GM12878 (cell line): Measurements from ENCODE around the gene MAP2K2.

Source experiments
- CEBPB ChIP-seq, 2 experiments: fragments of 150-350 bp in 1 of 2; IDR thresholded peaks; 2 replicates each; pipeline ENCODE4 v1.6.1; 2012 to 2014; ENCODE audit warnings: low read depth in 2 of 2, low read length in 2 of 2, borderline replicate concordance in 1 of 2, inconsistent platforms in 1 of 2
- CTCF ChIP-seq, 3 experiments: IDR thresholded peaks in 2 of 3; conservative IDR thresholded peaks in 1 of 3; 2 replicates each; pipeline ENCODE4 v1.5.1; 2011; ENCODE audit warnings: low read depth in 3 of 3, low read length in 3 of 3, mild to moderate bottlenecking in 3 of 3, control low read depth in 2 of 3, moderate library complexity in 2 of 3, inconsistent platforms in 1 of 3, mixed read lengths in 1 of 3; ENCODE audit not compliant: control insufficient read depth in 2 of 3, insufficient read depth in 1 of 3; ENCODE audit errors: extremely low read depth in 1 of 3
- EP300 ChIP-seq, 2 experiments: fragments of 150-350 bp in 1 of 2; IDR thresholded peaks; 2 replicates each; pipeline ENCODE4 v1.6.1; 2011 to 2012; ENCODE audit warnings: low read depth in 2 of 2, low read length in 2 of 2, borderline replicate concordance in 1 of 2, improper control_type of control experiment in 1 of 2, inconsistent platforms in 1 of 2; ENCODE audit not compliant: control insufficient read depth in 1 of 2
- EZH2 ChIP-seq: IDR thresholded peaks from 2 replicates; pipeline ENCODE4 v1.6.1; 2012; ENCODE audit warnings: low read depth, mild to moderate bottlenecking, control low read depth, inconsistent platforms, low read length, borderline replicate concordance; ENCODE audit not compliant: control insufficient read depth
- MAX ChIP-seq: IDR thresholded peaks from 2 replicates; pipeline ENCODE4 v1.6.1; 2012; ENCODE audit warnings: low read depth, low read length, improper control_type of control experiment
- NR2C2 ChIP-seq: IDR thresholded peaks from 2 replicates; pipeline ENCODE4 v1.6.1; 2011; ENCODE audit warnings: borderline replicate concordance, low read depth; ENCODE audit not compliant: control insufficient read depth, insufficient read length
- NR2F1 ChIP-seq: fragments of 450-650 bp; conservative IDR thresholded peaks from 2 replicates; pipeline ENCODE4 v1.6.1; 2017; ENCODE audit warnings: mild to moderate bottlenecking
- RELA ChIP-seq: fragments of 450-650 bp; IDR thresholded peaks from 2 replicates; pipeline ENCODE4 v1.8.0; 2014; ENCODE audit warnings: borderline replicate concordance; ENCODE audit not compliant: partially characterized antibody
- SIN3A ChIP-seq: IDR thresholded peaks from 2 replicates; pipeline ENCODE4 v1.6.1; 2012; ENCODE audit warnings: low read depth, low read length, improper control_type of control experiment
- YY1 ChIP-seq: IDR thresholded peaks from 2 replicates; pipeline ENCODE4 v1.6.1; 2011; ENCODE audit warnings: low read depth, mild to moderate bottlenecking, low read length

GRCh38 chr19:4058693-4059452 is 65.0 kb downstream of the MAP2K2 start:
- TF ChIP-seq SIN3A = no peak
- no peak for TF ChIP-seq EZH2
- no peak for TF ChIP-seq EP300 (IDR thresholded peaks at IDR 0.05; ENCODE audit: borderline replicate concordance in 1 of 2, control insufficient read depth in 1 of 2, low read depth in 2 of 2, low read length in 2 of 2)
- no peak for TF ChIP-seq CTCF (IDR thresholded peaks at IDR 0.05 in 2 of 3, conservative IDR thresholded peaks at IDR 0.05 in 1 of 3; ENCODE audit: control insufficient read depth in 2 of 3, extremely low read depth in 1 of 3, insufficient read depth in 1 of 3, low read depth in 3 of 3, low read length in 3 of 3)
- no peak for TF ChIP-seq NR2C2
- no peak for TF ChIP-seq YY1
- TF ChIP-seq NR2F1 = no peak
- TF ChIP-seq CEBPB (IDR thresholded peaks at IDR 0.05; ENCODE audit: borderline replicate concordance in 1 of 2, low read depth in 2 of 2, low read length in 2 of 2) = no peak
- no peak for TF ChIP-seq MAX
- TF ChIP-seq RELA = no peak
